ENCODE measurements around the gene GTF2H4.
"Not testable (repeated sequence)": the region's sequence is repeated elsewhere in the genome, so short reads cannot be mapped to it uniquely, and the experiment has no call there.

GTF2H4 gene

GRCh38 chr6:30907758-30908591, at the start of gene GTF2H4:
Gene GTF2H4, plus strand, starts transcription at chr6:30908207.
- peak; percentile 99 for DNase-seq

GRCh38 chr6:30859726-30860125, 48.3 kb upstream of the GTF2H4 start:
- DNase-seq: not testable (repeated sequence)

GRCh38 chr6:30861257-30862048, 46.6 kb upstream of the GTF2H4 start:
- no peak for DNase-seq

- no peak for DNase-seq
Observed at GRCh38 chr6:30862156-30862875, 45.7 kb upstream of the GTF2H4 start.

GRCh38 chr6:30864325-30864724, 43.7 kb upstream of the GTF2H4 start:
- DNase-seq: no peak

- not testable (repeated sequence) for DNase-seq
Observed at GRCh38 chr6:30869241-30869749, 38.7 kb upstream of the GTF2H4 start.

GRCh38 chr6:30870546-30870945, 37.5 kb upstream of the GTF2H4 start:
- no peak for DNase-seq

GRCh38 chr6:30871592-30872183, 36.3 kb upstream of the GTF2H4 start:
- DNase-seq: no peak

- DNase-seq: no peak
Observed at GRCh38 chr6:30873137-30873640, 34.8 kb upstream of the GTF2H4 start.

GRCh38 chr6:30873795-30874194, 34.2 kb upstream of the GTF2H4 start:
- not testable (repeated sequence) for DNase-seq

- no peak for DNase-seq
Observed at GRCh38 chr6:30875244-30876038, 32.6 kb upstream of the GTF2H4 start.

- DNase-seq: peak; percentile 25
Observed at GRCh38 chr6:30876039-30876730, 31.8 kb upstream of the GTF2H4 start.

- peak; percentile 54 for DNase-seq
Observed at GRCh38 chr6:30877419-30878262, 30.4 kb upstream of the GTF2H4 start.

GRCh38 chr6:30879684-30880427, 28.2 kb upstream of the GTF2H4 start:
- no peak for DNase-seq

GRCh38 chr6:30880698-30881252, 27.2 kb upstream of the GTF2H4 start:
- DNase-seq: no peak

- no peak for DNase-seq
Observed at GRCh38 chr6:30881392-30882203, 26.4 kb upstream of the GTF2H4 start.

GRCh38 chr6:30882204-30882758, 25.7 kb upstream of the GTF2H4 start:
- no peak for DNase-seq
